ENCODE measurements around the gene SIVA1. TPM values are rescaled to one million over a fixed set of nuclear protein-coding genes. Genes with fewer than 3 reads are reported as not detected.

SIVA1 gene
- total RNA-seq, 1 donor from 2014 or later, result 47.0 TPM

DNA sequence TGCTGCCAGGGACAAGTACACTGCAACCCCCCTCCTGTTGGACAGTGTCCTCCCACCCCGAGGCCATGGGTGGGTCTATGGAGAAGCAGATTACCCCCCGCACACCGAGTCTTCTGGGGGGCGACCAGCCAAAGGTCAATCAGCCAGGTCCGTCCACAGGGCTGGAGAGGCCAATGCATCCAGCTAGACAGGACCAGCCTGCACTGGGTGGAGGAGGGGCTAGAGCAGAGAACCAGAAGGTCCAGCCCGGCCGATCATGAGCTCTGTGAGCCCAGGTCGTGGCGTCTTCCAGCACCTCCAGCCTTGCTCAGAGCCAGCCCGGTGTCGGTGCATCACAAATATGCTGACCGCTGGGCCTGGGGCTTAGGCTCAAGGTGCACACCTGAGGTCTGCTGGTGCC, 37.1 kb upstream of the SIVA1 start:
- H3K9me3 Mint-ChIP-seq (ENCODE audit: low read depth), result no peaks in the 10 kb centered on the region
- TF ChIP-seq, protein P1, sequence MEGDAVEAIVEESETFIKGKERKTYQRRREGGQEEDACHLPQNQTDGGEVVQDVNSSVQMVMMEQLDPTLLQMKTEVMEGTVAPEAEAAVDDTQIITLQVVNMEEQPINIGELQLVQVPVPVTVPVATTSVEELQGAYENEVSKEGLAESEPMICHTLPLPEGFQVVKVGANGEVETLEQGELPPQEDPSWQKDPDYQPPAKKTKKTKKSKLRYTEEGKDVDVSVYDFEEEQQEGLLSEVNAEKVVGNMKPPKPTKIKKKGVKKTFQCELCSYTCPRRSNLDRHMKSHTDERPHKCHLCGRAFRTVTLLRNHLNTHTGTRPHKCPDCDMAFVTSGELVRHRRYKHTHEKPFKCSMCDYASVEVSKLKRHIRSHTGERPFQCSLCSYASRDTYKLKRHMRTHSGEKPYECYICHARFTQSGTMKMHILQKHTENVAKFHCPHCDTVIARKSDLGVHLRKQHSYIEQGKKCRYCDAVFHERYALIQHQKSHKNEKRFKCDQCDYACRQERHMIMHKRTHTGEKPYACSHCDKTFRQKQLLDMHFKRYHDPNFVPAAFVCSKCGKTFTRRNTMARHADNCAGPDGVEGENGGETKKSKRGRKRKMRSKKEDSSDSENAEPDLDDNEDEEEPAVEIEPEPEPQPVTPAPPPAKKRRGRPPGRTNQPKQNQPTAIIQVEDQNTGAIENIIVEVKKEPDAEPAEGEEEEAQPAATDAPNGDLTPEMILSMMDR (IDR thresholded peaks at IDR 0.05), result no peak
- DNase-seq (ENCODE audit: low spot score), result no peak
- H3K4me3 Mint-ChIP-seq (ENCODE audit: unreplicated experiment), result no peak overlapping the region
- H3K4me1 Mint-ChIP-seq (ENCODE audit: low read depth), result no peaks in the 10 kb centered on the region
- no peaks in the 10 kb centered on the region for H3K27me3 Mint-ChIP-seq (ENCODE audit: low read depth)
- no peak overlapping the region for H3K27ac Mint-ChIP-seq (ENCODE audit: unreplicated experiment)
- peaks cover 13% of the 10 kb centered on the region for H3K36me3 Mint-ChIP-seq (ENCODE audit: low read depth)

DNA sequence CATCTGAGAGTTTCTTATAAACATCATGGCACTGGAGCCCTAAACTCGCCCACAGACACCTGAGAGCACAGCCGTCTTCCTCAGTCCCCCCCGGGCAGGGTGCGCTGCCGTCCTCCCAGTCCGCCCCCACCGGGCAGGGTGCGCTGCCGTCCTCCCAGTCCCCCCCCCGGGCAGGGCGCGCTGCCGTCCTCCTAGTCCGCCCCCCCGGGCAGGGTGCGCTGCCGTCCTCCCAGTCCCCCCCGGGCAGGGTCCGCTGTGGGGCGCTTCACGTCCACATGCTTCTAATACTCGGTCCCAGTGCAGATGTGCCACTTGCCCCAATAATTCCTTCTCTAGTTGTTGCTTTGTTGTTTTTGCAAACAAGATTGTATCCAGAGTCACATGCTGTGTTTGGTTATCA, 35.8 kb upstream of the SIVA1 start:
- Mint-ChIP-seq H3K27ac (ENCODE audit: unreplicated experiment) (no peak overlapping the region), H3K36me3 (ENCODE audit: low read depth) (peaks cover 15% of the 10 kb centered on the region), H3K27me3 (ENCODE audit: low read depth) (no peaks in the 10 kb centered on the region), H3K4me3 (ENCODE audit: unreplicated experiment) (no peak overlapping the region), H3K4me1 (ENCODE audit: low read depth) (peaks cover 9% of the 10 kb centered on the region), H3K9me3 (ENCODE audit: low read depth) (no peaks in the 10 kb centered on the region)
- DNase-seq (ENCODE audit: low spot score), result no peak
- TF ChIP-seq, protein P1 (IDR thresholded peaks at IDR 0.05), result no peak

DNA sequence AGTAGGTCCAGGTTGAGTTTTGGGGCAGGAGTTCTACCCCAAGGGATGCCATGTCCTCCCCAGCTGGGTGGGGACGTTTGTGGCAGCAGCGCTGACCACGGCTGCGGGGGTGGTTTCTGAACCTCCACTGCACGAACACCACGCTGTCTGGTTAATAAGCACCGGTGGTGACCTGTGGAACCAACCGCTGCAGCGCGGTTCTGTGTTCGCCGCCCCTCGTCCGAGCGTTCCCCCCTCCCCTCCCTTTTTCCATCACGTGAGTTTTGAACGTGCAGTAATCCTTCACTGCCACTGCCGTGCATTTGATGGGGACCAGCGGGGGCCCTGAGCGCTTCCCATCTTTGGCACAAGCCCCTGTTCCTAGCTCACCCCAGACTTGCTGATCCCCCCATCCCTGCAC, 35.3 kb upstream of the SIVA1 start:
- Mint-ChIP-seq H3K4me3 (ENCODE audit: unreplicated experiment) (no peak overlapping the region), H3K4me1 (ENCODE audit: low read depth) (peaks cover 15% of the 10 kb centered on the region), H3K36me3 (ENCODE audit: low read depth) (peaks cover 15% of the 10 kb centered on the region), H3K27me3 (ENCODE audit: low read depth) (no peaks in the 10 kb centered on the region), H3K9me3 (ENCODE audit: low read depth) (no peaks in the 10 kb centered on the region), H3K27ac (ENCODE audit: unreplicated experiment) (no peak overlapping the region)
- DNase-seq (ENCODE audit: low spot score), result no peak
- TF ChIP-seq, protein P1 (IDR thresholded peaks at IDR 0.05), result no peak

DNA sequence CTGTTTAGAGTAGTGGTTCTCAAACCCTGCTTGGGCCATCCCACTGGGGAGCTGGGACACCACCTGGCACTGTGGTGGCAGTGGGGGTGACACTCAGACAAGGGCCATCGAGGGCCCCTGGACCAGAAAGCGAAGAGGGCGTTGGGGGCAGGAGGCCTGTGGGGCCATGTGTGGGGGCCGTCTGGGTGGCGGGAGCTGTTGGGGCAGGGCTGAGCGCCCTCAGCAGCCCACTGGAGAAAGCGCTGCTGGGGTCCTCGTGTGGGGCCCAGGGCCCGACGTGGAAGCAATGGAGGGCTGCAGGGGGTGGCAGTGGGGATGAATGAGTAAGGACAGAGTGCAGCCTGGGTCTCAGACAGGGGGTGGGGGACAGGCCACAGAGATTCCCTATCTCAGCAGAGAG, 34.8 kb upstream of the SIVA1 start:
- no peak overlapping the region for H3K27ac Mint-ChIP-seq (ENCODE audit: unreplicated experiment)
- peaks cover 15% of the 10 kb centered on the region for H3K36me3 Mint-ChIP-seq (ENCODE audit: low read depth)
- H3K9me3 Mint-ChIP-seq (ENCODE audit: low read depth), result no peaks in the 10 kb centered on the region
- TF ChIP-seq, protein P1 (IDR thresholded peaks at IDR 0.05), result no peak
- peaks cover 16% of the 10 kb centered on the region for H3K4me1 Mint-ChIP-seq (ENCODE audit: low read depth)
- no peaks in the 10 kb centered on the region for H3K27me3 Mint-ChIP-seq (ENCODE audit: low read depth)
- no peak overlapping the region for H3K4me3 Mint-ChIP-seq (ENCODE audit: unreplicated experiment)
- DNase-seq (ENCODE audit: low spot score), result no peak

DNA sequence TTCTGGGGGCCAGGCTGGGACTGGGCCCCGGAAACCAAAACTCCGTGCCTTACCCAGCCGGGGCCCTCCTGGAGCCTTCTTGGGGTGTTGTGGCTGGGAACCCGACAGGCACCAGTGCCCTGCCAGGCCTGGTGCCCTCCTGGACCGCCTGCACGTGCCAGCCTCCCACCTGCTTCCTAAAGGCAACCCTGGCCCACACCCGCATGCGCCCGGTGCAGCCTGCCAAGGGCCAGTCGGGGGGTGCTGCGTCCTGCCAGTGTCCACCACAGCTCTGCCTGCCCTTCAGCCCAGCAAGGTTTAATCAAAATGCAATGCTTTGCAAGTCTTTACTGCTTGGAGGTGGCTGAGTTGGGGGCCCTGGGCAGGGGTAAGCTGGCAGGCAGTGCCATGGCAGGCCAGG, 34.1 kb upstream of the SIVA1 start:
- TF ChIP-seq, protein P1 (IDR thresholded peaks at IDR 0.05), result no peak
- no peak overlapping the region for H3K4me3 Mint-ChIP-seq (ENCODE audit: unreplicated experiment)
- H3K36me3 Mint-ChIP-seq (ENCODE audit: low read depth), result peaks cover 13% of the 10 kb centered on the region
- H3K27me3 Mint-ChIP-seq (ENCODE audit: low read depth), result no peaks in the 10 kb centered on the region
- peaks cover 16% of the 10 kb centered on the region for H3K4me1 Mint-ChIP-seq (ENCODE audit: low read depth)
- H3K9me3 Mint-ChIP-seq (ENCODE audit: low read depth), result no peaks in the 10 kb centered on the region
- no peak overlapping the region for H3K27ac Mint-ChIP-seq (ENCODE audit: unreplicated experiment)
- no peak for DNase-seq (ENCODE audit: low spot score)
